GM21528 (cell line): ENCODE measurements around the gene OIT3.
"Not testable (repeated sequence)": the region's sequence is repeated elsewhere in the genome, so short reads cannot be mapped to it uniquely, and the experiment has no call there.

Experiments used
- ATAC-seq: cut with Tn5 transposase; IDR thresholded peaks from one replicate; pipeline ENCODE4 v1.9.1; 2021; ENCODE audit warnings: mild to moderate bottlenecking, moderate library complexity; ENCODE audit not compliant: unreplicated experiment, low FRiP score

Gene OIT3

GRCh38 chr10:72899545-72899944 lies 6.0 kb downstream of the OIT3 start:
- ATAC-seq = no peak

GRCh38 chr10:72903941-72904446 lies 10.5 kb downstream of the OIT3 start:
- ATAC-seq = not testable (repeated sequence)

GRCh38 chr10:72904806-72905205 lies 11.3 kb downstream of the OIT3 start:
- ATAC-seq = no peak

DNA sequence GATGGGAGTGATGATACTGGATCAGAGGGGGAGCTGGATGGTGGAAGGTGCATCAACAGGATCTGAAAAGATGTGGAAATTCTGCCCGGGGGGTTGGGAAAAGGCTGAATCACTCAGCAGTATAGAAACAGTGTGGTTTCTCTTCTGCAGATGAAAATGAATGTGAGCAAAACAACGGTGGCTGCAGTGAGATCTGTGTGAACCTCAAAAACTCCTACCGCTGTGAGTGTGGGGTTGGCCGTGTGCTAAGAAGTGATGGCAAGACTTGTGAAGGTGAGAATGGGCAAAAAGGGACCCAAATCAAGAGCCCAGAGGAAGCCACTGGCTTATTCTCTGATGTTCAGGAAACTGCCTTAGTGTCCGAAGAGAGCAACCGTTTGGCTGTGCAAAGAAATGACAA lies 12.9 kb downstream of the OIT3 start:
- no peak for ATAC-seq

DNA sequence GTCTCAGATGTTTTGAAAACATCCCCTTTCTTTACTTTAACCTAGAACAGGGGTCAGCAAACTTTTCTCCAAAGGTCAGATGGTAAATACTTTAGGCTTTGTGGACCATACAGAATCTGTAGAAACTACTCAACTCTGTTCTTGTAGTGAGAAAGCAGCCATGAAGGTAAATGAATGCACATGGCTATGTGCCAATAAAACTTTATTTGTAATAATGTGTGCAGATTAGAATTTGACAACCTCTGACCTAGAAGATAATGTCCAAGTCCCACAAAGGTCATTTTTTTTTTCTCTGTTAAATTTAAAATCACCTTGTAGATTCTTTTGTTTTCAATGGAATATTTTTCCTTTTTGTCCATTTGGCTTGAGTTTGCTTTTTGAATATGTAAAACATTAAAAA lies 17.2 kb downstream of the OIT3 start:
- ATAC-seq = no peak

- ATAC-seq = no peak
Measured at GRCh38 chr10:72911758-72912157, 18.2 kb downstream of the OIT3 start.

DNA sequence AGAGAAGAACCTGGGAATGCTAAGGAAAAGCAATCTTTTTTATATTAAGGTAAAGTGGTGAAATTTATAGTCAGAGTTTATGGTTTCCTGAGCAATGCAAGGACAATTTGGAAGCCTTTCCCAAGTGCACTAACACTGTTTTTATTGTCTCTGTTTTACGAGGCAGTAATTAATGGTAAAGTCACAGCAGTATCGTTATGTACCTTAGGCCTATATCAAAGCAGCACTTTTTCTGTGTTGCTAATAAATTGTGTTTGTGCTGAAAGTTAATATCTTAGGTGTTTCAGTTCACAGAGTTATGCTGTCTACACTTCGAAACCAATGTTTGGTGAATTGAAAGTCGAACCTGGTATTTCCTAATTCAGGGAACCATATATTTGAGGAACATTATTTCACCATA lies 19.2 kb downstream of the OIT3 start:
- no peak for ATAC-seq

GRCh38 chr10:72913287-72913686 lies 19.7 kb downstream of the OIT3 start:
- ATAC-seq = no peak

GRCh38 chr10:72917201-72917600 lies 23.7 kb downstream of the OIT3 start:
- not testable (repeated sequence) for ATAC-seq

- ATAC-seq = not testable (repeated sequence)
Measured at GRCh38 chr10:72917803-72918332, 24.3 kb downstream of the OIT3 start.

- ATAC-seq = no peak
Measured at GRCh38 chr10:72918352-72918751, 24.8 kb downstream of the OIT3 start.

GRCh38 chr10:72921147-72921683 lies 27.7 kb downstream of the OIT3 start:
- ATAC-seq = not testable (repeated sequence)

GRCh38 chr10:72924351-72924750 lies 30.8 kb downstream of the OIT3 start:
- no peak for ATAC-seq

DNA sequence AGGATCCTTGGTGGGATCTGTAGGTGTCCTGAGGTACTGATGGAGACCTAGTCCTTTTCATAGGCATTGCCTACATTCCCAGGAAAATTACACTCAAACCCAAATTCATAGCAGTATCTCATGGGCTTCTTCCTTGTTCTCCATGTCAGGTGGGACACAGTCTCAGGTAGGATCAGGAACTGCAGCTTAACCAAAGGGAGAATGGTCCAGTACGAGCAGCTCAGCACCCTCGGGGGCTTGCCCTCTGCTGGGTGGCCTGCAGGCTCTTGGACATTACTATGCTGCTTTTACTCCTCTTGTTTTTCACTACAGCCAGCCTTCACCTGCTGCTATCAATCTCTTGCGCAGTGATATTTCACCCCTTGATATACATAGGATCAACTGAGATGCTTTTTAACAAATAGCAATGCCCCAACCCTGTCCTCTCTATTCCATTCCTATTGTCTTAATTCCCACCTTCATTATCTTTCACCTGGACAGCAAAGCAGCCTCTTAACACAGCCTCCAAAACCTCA lies 32.5 kb downstream of the OIT3 start:
- ATAC-seq = no peak

DNA sequence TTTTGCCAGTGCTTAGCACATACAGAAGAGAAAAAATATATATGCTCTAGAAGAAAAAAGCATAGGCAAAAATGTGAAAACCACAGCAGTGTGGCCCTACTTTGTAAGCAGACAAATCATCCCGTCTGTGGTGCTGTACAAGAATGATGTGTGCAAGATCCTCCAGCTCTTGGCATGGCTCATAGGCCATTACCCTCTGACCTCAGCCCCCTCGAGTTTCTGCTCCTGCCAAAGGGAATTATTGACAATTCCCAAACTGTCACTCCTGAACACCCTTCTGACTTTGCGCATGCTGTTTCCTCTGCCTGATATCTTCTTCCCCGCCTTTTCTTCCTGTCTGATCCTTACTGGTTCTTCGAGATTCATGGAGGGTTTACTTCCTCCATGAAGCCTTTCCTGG lies 33.9 kb downstream of the OIT3 start:
- no peak for ATAC-seq

- ATAC-seq = no peak
Measured at GRCh38 chr10:72928798-72929197, 35.3 kb downstream of the OIT3 start.

GRCh38 chr10:72930276-72930675 lies 36.7 kb downstream of the OIT3 start:
- ATAC-seq = no peak

- no peak for ATAC-seq
Measured at GRCh38 chr10:72932259-72933015, 38.9 kb downstream of the OIT3 start.

- no peak for ATAC-seq
Measured at GRCh38 chr10:72935361-72935760, 41.8 kb downstream of the OIT3 start.

- no peak for ATAC-seq
Measured at GRCh38 chr10:72943498-72944234, 50.1 kb downstream of the OIT3 start.

- no peak for ATAC-seq
Measured at GRCh38 chr10:72946963-72947362, 53.4 kb downstream of the OIT3 start.
